ENCODE results near the gene XRRA1.
"Not testable (repeated sequence)": the region's sequence is repeated elsewhere in the genome, so short reads cannot be mapped to it uniquely, and the experiment has no call there.

XRRA1 gene

DNA sequence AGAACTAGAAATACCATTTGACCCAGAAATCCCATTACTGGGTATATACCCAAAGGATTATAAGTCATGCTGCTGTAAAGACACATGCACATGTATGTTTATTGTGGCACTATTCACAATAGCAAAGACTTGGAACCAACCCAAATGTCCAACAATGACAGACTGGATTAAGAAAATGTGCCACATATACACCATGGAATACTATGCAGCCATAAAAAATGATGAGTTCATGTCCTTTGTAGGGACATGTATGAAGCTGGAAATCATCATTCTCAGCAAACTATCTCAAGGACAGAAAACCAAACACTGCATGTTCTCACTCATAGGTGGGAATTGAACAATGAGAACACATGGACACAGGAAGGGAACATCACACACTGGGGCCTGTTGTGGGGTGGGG is 55.9 kb downstream of the XRRA1 start:
- not testable (repeated sequence) for DNase-seq (ENCODE audit: low spot score in 2 of 2); H3K4me1 Mint-ChIP-seq; H3K27ac Mint-ChIP-seq; H3K36me3 Mint-ChIP-seq; ATAC-seq; H3K4me3 Mint-ChIP-seq
- peaks cover 24% of the 10 kb centered on the region for H3K9me3 Mint-ChIP-seq

DNA sequence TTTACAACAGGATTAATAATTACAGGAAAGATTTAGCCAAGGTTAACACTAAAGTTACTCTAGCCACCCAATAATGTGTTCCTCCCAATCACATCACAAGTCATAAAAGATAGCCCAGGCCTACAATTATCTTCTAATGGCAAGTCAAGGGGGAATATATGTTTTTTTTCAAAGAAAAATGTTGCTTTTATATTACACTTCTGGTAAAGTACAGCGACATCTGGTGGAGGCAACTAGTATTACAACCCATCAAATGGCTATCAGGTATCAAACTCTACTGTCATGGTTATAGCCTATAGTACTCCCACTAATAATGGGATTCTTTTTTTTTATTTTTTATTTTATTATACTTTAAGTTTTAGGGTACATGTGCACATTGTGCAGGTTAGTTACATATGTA is 71.8 kb downstream of the XRRA1 start:
- Mint-ChIP-seq H3K27ac (no peak overlapping the region), H3K36me3 (no peaks in the 10 kb centered on the region), H3K4me1 (no peaks in the 10 kb centered on the region), H3K4me3 (no peak overlapping the region), H3K9me3 (peaks cover 5% of the 10 kb centered on the region)
- DNase-seq (ENCODE audit: low spot score in 2 of 2) (no peak), ATAC-seq (no peak)

DNA sequence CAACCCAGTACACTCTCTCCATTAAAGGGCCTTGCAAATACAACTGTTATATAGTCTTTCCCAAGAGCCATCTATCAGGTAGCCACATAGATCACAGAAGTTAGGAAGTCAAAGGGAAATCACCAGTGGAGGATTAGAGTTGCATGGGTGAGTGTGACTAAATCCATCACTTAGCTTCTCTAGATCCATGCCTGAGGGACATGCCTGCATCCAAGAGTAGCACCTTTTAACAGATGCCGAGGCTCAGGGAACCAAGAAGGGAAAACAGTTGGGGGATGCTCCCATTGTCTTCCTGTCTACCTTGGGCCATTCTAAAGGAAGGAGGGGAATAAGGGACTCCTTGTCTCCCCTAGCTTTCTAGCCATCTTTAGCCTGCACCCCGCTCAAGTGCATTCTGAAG is 77.9 kb downstream of the XRRA1 start:
- no peaks in the 10 kb centered on the region for H3K4me1 Mint-ChIP-seq
- no peak overlapping the region for H3K4me3 Mint-ChIP-seq
- no peak for ATAC-seq
- peaks cover 30% of the 10 kb centered on the region for H3K9me3 Mint-ChIP-seq
- no peak for DNase-seq (ENCODE audit: low spot score in 2 of 2)
- no peak overlapping the region for H3K27ac Mint-ChIP-seq
- H3K36me3 Mint-ChIP-seq: peaks cover 21% of the 10 kb centered on the region

DNA sequence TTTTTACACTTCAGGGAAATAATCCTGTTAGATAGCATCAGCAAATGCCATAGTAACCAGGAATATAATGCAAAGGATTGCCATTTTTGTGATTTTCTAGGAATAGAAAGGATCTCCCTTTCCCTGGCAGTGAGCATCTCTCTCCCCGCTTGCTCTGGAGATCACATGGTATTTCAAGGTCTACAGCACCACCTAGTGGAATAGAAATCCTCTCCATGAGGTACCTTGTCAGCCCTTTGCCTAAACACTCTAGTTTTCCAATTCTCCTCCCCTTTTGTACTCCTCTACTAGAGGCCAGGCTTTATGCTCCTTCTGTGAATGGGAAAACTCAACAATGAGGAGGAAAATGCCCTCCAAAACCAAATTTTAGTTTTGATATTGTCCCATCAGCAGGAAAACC is 78.4 kb downstream of the XRRA1 start:
- Mint-ChIP-seq H3K4me1 (no peaks in the 10 kb centered on the region), H3K9me3 (peaks cover 30% of the 10 kb centered on the region), H3K36me3 (peaks cover 21% of the 10 kb centered on the region), H3K27ac (no peak overlapping the region), H3K4me3 (no peak overlapping the region)
- no peak for ATAC-seq
- DNase-seq (ENCODE audit: low spot score in 2 of 2): no peak

DNA sequence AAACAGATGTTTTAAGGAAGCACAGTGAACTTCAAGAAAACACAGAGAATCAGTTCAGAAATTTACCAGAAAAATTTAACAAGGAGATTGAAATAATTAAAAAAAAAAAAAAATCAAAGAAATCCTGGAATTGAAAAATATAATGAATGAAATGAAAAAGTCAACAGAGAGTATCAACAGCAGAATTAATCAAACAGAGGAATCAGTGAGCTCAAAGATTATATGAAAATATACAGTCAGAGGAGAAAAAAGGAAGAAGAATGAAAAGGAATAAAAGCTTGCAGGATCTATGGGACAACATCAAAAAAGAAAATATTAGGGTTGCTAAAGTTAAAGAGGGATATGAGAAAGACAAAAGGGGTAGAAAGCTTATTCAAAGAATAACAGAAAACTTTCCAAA is 82.3 kb downstream of the XRRA1 start:
- Mint-ChIP-seq H3K36me3 (peaks cover 43% of the 10 kb centered on the region), H3K4me1 (no peaks in the 10 kb centered on the region), H3K9me3 (peaks cover 29% of the 10 kb centered on the region), H3K4me3 (no peak overlapping the region), H3K27ac (no peak overlapping the region)
- no peak for DNase-seq (ENCODE audit: low spot score in 2 of 2)
- ATAC-seq: no peak

DNA sequence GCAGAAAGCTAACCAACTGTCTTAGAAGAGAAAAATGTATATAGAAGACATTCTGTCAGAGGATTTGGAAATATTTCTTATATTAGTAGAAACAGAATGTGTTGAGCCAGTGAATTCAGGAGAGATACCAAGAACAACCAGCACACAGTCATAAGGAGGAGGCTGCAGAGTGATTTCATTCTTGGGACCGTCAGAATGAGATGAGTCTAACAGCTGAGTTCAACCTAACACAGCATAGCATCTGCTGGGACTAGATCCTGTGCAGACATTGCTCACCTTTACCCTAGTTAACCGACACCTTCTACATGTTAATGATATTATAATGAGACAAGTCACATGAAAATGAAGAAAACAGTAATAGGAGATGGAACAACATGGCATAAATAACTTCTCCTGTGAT is 85.5 kb downstream of the XRRA1 start:
- ATAC-seq (peak; percentile 70), DNase-seq (ENCODE audit: low spot score in 2 of 2) (no peak)
- Mint-ChIP-seq H3K36me3 (peaks cover 31% of the 10 kb centered on the region), H3K9me3 (peaks cover 19% of the 10 kb centered on the region), H3K27ac (no peak overlapping the region), H3K4me3 (no peak overlapping the region), H3K4me1 (no peaks in the 10 kb centered on the region)

DNA sequence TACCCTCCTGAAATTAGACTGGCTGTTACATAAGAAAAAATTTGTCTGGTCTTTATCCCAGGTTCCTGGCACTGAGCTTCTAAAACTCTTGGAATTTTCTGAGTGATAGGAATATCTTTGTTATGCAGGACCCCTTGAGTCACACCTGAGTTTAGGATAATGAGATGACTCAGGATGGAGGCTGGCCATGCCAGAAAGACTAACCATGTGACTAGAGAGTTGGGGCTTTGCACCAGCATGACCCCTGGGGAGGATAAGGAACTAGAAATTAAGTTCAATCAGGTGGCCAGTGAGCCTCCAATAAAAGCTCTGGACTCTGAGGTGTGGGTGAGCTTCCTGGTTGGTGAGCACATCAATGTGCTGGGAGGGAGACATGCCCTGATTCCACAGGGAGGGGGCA is 88.1 kb downstream of the XRRA1 start:
- ATAC-seq (no peak), DNase-seq (ENCODE audit: low spot score in 2 of 2) (peak in 1 of 2 donors; percentile 10)
- Mint-ChIP-seq H3K36me3 (peaks cover 55% of the 10 kb centered on the region), H3K4me3 (no peak overlapping the region), H3K4me1 (no peaks in the 10 kb centered on the region), H3K27ac (no peak overlapping the region), H3K9me3 (peaks cover 6% of the 10 kb centered on the region)

DNA sequence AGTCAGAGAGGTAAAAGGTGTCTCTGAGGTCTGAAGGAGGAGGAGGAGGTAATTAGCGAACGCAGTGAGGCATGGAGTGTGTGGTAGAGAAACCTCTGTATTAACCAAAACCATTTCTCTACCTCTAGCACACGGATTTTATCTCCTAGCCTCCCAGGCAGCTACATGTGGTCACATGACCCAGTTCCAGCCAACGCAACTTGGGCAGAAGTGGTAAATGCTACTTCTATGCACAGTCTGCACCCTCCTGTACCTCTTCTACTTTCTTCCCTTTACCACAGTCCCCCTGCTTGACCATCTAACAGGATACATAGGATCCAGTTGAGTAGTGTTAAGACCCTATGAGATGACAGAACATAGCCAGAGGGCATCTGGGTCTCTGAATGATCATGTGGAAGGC is 95.7 kb downstream of the XRRA1 start:
- Mint-ChIP-seq H3K36me3 (peaks cover 50% of the 10 kb centered on the region), H3K9me3 (no peaks in the 10 kb centered on the region), H3K4me1 (no peaks in the 10 kb centered on the region), H3K27ac (peak overlapping the region; percentile 17), H3K4me3 (no peak overlapping the region)
- ATAC-seq: no peak
- DNase-seq (ENCODE audit: low spot score in 2 of 2): peak in 1 of 2 donors; percentile 13

DNA sequence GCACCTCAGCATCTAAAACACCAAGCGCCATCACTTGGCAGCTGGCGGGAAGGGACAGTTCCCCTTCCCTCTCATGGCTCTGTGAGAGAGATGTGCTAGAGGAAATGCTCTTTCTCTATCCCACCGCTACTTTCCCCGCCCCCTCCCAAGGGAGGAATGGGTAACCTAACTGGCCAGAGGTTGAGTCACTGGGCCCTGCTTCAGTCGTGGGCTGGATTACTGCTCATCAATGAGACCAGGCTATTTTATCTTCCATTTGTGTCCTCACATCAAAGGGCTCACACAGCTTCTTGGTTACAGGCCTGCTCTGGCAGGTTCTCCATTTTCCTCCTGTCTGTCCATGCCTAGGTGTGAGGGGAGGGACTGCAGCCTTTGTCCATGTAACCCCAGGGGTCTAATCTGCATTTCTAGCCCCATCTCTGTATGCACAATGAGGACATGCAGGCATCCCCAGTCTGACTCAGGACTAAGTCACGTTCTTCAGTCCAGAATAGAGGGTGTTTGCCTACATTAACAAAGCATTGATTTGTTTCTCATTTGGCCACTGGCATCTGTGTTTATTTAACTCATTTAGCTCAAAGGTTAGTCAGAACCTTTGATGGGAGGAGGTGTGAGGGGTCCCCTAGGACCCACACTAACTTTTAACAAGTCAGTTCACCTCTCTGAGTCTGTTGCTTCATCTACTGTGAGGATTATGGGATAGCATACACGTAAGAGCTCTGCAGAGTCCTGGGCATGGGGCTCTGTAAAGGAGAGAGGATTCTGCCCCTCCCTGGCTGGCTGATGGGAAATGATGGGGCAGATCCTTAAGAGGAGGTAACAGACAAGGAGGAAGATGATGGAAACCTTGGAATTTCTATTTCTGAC is 99.1 kb downstream of the XRRA1 start:
- H3K9me3 Mint-ChIP-seq: no peaks in the 10 kb centered on the region

DNA sequence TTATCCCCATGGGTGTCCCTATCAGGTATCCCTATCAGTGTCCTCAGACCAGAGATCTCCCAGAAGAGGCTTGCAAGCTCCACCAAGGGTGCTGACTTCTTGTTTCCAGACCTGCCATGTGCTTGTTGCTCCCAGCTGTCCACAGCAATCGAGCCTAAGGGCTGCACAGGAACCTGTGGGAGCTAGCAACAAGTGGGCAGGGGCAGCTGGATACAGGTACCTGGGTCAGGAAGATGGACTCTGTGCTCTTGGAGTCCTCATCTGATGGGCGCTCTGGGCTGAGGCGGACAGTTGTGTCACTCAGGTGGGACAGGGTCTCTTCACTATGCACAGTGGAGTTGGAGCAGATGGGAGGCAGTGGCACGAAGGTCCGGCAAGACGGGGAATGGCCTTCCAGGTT is 101.0 kb downstream of the XRRA1 start:
- Mint-ChIP-seq H3K27ac (peak overlapping the region; percentile 11), H3K9me3 (no peaks in the 10 kb centered on the region), H3K4me3 (no peak overlapping the region), H3K4me1 (peaks cover 16% of the 10 kb centered on the region), H3K36me3 (peaks cover 34% of the 10 kb centered on the region)
- ATAC-seq: no peak
- no peak for DNase-seq (ENCODE audit: low spot score in 2 of 2)

More for the DNA sequence above, 99.1 kb downstream of the XRRA1 start:
- ATAC-seq: no peak
- peak overlapping the region; percentile 78 for H3K27ac Mint-ChIP-seq
- peaks cover 16% of the 10 kb centered on the region for H3K4me1 Mint-ChIP-seq
- H3K4me3 Mint-ChIP-seq: no peak overlapping the region
- peak in 1 of 2 donors; percentile 42 for DNase-seq (ENCODE audit: low spot score in 2 of 2)
- H3K36me3 Mint-ChIP-seq: peaks cover 26% of the 10 kb centered on the region

DNA sequence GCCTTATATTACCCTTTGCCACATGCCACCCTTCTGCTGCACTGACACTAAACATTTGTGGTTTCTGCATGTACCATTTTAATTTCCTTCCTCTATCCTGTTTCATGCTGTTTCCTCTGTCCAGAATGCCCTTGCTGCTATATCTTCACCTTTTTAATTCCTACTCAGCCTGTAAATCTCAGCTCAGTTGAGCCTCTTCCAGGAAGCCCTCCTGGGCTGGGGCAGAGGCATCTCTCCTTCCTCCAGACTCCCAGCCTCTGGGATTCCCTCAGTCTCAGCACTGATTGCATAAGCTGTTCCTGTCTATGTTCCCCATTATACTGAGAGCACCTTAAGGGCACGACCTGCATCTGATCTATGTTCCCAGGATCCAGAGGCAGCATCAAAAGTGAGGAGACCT is 101.5 kb downstream of the XRRA1 start:
- peaks cover 16% of the 10 kb centered on the region for H3K4me1 Mint-ChIP-seq
- no peaks in the 10 kb centered on the region for H3K9me3 Mint-ChIP-seq
- peaks cover 39% of the 10 kb centered on the region for H3K36me3 Mint-ChIP-seq
- DNase-seq (ENCODE audit: low spot score in 2 of 2) (no peak), ATAC-seq (no peak)
- H3K27ac Mint-ChIP-seq: peak overlapping the region; percentile 11
- no peak overlapping the region for H3K4me3 Mint-ChIP-seq

DNA sequence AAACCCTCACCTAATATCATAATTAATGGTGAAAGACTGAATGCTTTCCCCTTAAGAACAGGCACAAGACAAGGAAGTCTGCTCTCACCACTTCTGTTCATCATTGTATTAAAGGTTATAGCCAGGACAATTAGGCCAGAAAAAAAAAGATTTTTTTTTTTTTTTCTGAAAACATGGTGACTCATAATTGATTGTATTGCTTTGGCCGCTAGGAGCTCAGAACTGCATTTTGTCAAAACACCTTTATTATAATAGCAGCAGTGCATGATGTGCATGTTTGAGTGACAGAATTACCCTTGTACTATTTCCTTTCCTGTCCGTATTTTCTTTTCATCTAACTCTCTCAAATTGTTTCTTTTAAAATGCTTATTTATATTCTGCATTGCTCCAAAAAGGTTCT is 102.1 kb downstream of the XRRA1 start:
- ATAC-seq: no peak
- Mint-ChIP-seq H3K4me1 (peaks cover 16% of the 10 kb centered on the region), H3K27ac (peak overlapping the region; percentile 11), H3K4me3 (no peak overlapping the region), H3K9me3 (no peaks in the 10 kb centered on the region), H3K36me3 (peaks cover 42% of the 10 kb centered on the region)
- no peak for DNase-seq (ENCODE audit: low spot score in 2 of 2)

DNA sequence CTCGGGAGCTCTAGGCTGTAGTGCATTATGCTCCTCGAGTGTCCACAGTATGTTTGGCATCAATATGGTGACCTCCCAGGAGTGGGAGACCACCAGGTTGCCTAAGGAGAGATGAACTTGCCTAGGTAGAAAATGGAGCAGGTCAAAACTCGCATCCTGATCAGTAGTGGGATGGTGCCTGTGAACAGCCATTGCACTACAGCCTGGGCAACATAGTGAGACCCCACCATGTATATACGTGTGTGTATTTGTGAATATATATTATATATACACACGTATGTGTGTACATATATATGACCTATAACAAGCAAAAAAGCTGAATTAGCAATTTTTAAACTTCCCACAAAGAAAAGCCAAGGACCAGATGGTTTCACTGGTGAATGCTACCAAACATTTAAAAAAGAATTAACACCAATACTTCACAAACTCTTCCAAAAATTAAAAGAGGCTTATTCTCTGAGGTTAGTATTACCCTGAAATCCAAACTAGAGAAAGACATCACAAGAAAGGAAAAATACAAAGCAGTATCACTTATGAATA is 102.8 kb downstream of the XRRA1 start:
- no peak for DNase-seq (ENCODE audit: low spot score in 2 of 2)
- peaks cover 16% of the 10 kb centered on the region for H3K4me1 Mint-ChIP-seq
- no peaks in the 10 kb centered on the region for H3K9me3 Mint-ChIP-seq
- H3K4me3 Mint-ChIP-seq: no peak overlapping the region
- no peak overlapping the region for H3K27ac Mint-ChIP-seq
- peaks cover 39% of the 10 kb centered on the region for H3K36me3 Mint-ChIP-seq
- no peak for ATAC-seq

DNA sequence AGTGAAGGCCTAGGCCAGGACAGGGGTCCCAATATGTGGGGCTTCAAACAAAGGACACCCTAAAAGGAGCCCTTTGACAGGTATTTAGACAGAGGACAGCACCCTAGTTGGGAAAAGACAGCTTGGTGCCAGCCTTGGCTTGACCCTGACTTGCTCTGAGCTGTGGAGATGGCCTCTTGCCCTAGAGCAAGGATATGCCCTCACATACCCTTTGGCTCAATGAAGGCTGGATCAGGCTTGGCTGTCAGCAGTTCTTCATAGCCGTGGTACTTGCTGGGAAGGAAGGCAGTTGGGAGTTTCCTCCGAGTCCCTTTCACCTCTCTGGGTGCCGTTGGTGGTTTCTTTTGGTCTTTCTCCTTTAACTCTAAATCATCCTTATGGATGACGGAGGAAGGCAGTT is 104.0 kb downstream of the XRRA1 start:
- ATAC-seq: no peak
- no peak for DNase-seq (ENCODE audit: low spot score in 2 of 2)
- no peaks in the 10 kb centered on the region for H3K9me3 Mint-ChIP-seq
- H3K36me3 Mint-ChIP-seq: peaks cover 39% of the 10 kb centered on the region
- H3K27ac Mint-ChIP-seq: no peak overlapping the region
- H3K4me1 Mint-ChIP-seq: peaks cover 16% of the 10 kb centered on the region
- H3K4me3 Mint-ChIP-seq: no peak overlapping the region

DNA sequence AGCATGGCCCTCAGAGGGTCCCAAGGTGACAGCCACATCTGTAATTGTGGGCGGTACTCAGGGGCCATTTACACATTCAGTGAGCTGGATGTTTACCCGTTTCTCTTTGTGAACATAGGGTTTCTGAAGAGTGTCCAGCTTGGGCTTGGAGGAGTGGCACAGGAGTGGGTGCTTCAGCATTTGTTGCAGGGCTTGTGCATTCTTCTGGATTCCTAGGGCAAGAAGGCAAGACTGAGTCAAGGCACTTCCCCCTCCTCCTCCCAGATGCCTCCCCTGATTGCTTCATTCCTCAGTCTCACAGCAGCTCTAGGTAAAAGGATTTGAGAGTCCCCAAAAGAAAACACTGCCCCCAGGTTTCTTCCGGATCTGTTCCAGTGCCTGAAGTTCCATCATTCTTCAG is 104.8 kb downstream of the XRRA1 start:
- Mint-ChIP-seq H3K4me3 (no peak overlapping the region), H3K36me3 (peaks cover 45% of the 10 kb centered on the region), H3K4me1 (peaks cover 16% of the 10 kb centered on the region), H3K27ac (no peak overlapping the region), H3K9me3 (no peaks in the 10 kb centered on the region)
- ATAC-seq: no peak
- DNase-seq (ENCODE audit: low spot score in 2 of 2): no peak

DNA sequence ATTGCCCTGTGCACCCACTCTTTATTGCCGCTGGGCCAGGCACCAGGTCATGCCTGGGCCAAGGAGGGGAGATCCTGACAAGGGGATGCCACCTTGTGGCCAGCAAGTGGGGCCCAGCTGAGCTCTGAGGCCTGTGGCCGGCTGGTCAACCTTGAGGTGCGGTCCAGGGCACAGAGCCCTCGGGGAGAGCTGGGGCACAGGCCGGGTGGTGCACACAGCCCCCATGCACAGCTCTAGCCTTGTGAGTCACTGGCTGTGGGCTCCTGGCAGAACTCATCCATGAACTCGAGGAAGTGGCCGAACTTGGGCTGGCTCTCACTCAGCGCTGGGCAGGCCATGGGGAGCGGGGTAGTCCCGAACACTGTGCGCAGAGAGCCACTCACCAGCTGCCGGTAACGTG is 105.9 kb downstream of the XRRA1 start:
- ATAC-seq: no peak
- peaks cover 16% of the 10 kb centered on the region for H3K4me1 Mint-ChIP-seq
- peaks cover 47% of the 10 kb centered on the region for H3K36me3 Mint-ChIP-seq
- H3K9me3 Mint-ChIP-seq: no peaks in the 10 kb centered on the region
- H3K27ac Mint-ChIP-seq: no peak overlapping the region
- no peak overlapping the region for H3K4me3 Mint-ChIP-seq
- DNase-seq (ENCODE audit: low spot score in 2 of 2): no peak
